HG02840 (cell line): ENCODE results near the gene SLC25A3.

ENCODE experiments used
- ATAC-seq: cut with Tn5 transposase; IDR thresholded peaks from one replicate; pipeline ENCODE4 v1.9.1; 2021; ENCODE audit warnings: mild to moderate bottlenecking, moderate library complexity, moderate number of reproducible peaks; ENCODE audit not compliant: unreplicated experiment, low FRiP score

SLC25A3 gene

GRCh38 chr12:98653866-98654493 is 60.5 kb downstream of the SLC25A3 start:
- no peak for ATAC-seq
